T47D (cell line): ENCODE measurements around the gene PRKG1.

Experiments
- DNase-seq, 2 experiments: peaks; one replicate each; pipeline versions ENCODE4 v3.0.0 to v3.0.0-alpha.2; 2011 to 2012; ENCODE audit warnings: low read depth in 1 of 2, low spot score in 1 of 2
- JUND ChIP-seq: IDR thresholded peaks from 2 replicates; pipeline ENCODE4 v1.6.1; 2012; ENCODE audit warnings: low read depth
- in situ Hi-C: cut with HindIII; loops from 2 replicates; pipeline ENCODE4 v1.10.0; 2016; ENCODE audit warnings: low sequenced_read_pairs, low pct_unique_long_range_greater_than_20kb

The PRKG1 gene

DNA sequence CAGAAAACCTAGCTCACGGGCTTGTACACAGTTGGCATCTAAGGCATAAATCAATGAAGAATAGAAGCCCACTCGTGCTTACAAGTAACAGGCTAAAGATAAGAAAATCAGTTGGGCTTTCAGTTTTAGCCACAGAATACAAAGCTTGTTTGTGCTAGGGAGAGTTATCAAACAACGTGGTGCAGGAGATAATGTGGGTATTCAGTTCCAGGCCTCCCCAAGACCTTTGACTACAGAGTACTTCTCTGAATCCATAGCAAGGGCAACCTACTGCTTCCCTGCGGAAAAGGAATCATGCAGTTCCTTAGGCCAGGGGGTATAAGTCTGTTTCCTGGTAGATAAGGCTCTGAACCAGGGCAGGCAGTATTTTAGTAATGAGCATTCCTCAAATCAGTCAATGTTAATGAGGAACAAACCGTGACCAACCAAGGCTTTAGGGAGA lies 844.6 kb downstream of the PRKG1 start:
- TF ChIP-seq JUND, result no peak
- no peak for DNase-seq
- in situ Hi-C loops, result no loop called here

DNA sequence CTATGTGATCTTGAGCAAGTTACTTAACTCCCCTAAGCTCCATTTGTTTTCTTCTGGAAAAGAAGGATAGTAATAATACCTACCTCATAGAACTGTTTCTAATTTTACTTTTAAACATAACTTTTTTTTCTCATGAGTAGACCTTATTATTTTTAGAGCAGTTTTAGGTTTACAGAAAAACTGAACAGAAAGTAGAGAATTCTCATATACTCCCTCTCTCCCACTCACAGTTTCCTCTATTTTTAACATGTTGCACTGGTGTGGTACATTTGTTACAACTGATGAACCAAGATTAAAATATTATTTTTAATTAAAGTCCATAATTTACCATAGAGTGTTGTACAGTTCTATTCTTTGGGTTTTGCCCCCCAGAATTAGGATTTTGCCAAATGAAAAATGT lies 846.4 kb downstream of the PRKG1 start:
- TF ChIP-seq JUND, result no peak
- in situ Hi-C loops, result no loop called here
- DNase-seq, result no peak

DNA sequence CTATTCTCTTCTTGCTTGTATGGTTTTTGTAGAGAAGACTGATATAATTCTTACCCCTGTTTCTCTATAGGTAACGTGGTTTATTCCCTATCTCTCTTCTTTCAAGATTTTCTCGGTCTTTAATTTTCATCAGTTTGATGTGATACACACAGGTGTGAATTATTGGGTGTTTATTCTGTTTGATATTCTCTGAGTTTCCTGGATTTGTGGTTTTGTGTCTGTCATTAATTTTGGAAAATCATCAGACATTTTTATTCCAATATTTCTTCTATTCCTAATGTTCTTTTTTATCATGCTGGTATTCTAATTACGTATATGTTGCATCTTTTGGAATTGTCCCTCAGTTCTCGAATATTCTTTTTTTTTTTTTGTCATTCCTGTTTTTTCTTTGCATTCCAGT lies 850.1 kb downstream of the PRKG1 start:
- in situ Hi-C loops, result no loop called here
- DNase-seq, result no peak
- TF ChIP-seq JUND, result no peak

DNA sequence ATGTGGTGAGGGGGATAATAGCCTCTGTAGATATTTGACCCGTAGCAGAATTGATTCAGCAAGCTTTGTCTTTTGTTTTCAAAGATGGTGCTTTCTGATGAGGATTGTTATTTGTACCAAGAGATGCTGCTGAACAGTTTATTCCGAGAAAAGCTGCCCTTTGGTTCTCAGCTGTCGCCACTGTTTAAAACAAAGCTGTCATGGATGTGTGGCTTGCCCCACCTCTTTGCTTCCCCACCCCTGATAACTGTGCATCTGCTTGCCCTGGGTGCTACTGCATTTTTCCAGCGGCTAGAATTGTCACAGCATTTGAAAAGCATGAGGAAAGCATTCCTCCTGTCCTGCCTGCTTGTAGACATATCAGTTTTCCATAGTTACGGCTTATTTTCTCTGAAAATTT lies 852.0 kb downstream of the PRKG1 start:
- no peak for DNase-seq
- in situ Hi-C loops, result no loop called here
- TF ChIP-seq JUND, result no peak

DNA sequence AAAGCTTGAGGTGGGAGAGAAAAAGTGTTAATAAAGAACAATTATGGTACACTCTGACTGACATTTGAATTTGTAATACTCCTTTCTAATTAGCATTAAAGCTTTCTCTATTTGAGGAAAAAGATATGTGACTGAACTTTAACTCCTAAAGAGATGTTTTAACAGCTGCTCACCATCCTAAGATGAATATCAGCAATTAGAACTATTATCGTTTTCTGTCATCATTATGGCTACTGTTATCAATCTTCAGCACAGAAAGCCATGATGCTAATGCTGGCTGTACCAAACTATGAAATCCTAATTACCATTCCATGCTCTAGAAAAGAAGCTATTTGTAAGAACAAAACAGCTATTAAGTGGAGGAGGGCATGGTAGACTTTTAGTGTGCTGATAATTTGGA lies 853.9 kb downstream of the PRKG1 start:
- in situ Hi-C loops, result no loop called here
- TF ChIP-seq JUND, result no peak
- DNase-seq, result no peak

DNA sequence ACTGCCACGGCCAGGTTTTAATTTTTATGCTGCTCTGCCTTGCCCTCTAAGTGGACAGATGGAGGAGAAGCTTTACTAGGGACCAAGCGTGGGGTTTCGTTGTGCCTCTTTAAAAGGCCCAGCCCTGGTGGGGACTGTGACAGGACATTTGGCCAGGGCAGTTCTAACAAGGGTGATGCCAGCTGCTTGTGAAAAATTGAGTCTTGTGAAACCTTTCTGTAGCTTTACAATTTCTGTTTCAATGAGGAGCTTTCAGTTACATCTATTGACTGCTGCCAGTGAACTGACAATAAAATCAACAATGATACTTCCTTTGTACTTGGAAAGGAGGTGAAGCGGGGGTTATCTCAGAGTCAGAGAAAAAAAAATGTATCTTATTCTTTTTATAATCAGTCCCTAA lies 858.2 kb downstream of the PRKG1 start:
- in situ Hi-C loops, result no loop called here
- TF ChIP-seq JUND, result no peak
- no peak for DNase-seq

DNA sequence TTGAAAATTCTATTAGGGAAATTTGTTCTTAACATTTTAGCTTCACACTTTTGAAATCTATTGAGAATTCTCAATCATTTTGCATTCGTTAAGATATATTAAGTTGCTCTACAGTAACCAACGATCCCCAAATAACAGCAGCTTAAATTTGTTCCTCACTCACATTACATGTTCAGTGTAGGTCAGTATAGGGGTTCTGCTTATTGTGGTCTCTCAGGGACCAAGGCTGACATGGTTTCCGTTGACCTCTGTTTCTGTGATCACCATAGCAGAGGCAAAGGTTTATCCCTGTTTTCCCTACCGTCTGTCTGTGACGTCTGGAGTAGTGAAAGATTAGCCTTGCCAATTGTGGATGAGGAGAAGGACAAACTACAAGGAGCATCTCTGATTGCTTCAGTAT lies 860.1 kb downstream of the PRKG1 start:
- in situ Hi-C loops, result no loop called here
- no peak for DNase-seq
- TF ChIP-seq JUND, result no peak

DNA sequence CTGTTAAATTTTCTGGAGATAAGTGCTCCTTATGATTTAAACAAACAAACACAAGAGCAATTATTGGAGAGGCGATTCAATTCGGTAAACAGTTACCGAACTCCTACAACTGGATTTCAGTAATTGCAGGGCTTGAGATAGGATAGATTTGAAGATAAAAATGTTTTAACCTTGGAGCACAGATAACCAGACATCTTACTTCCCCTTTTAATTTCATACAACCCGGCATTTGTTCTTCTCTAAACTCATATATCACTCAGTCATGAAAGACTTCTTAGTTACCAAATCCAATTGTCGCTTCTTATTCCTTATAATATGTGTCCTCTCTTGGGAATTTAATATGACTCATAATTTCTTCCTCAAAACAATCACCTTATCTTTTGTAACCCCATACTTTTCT lies 861.1 kb downstream of the PRKG1 start:
- in situ Hi-C loops, result no loop called here
- TF ChIP-seq JUND, result no peak
- no peak for DNase-seq

DNA sequence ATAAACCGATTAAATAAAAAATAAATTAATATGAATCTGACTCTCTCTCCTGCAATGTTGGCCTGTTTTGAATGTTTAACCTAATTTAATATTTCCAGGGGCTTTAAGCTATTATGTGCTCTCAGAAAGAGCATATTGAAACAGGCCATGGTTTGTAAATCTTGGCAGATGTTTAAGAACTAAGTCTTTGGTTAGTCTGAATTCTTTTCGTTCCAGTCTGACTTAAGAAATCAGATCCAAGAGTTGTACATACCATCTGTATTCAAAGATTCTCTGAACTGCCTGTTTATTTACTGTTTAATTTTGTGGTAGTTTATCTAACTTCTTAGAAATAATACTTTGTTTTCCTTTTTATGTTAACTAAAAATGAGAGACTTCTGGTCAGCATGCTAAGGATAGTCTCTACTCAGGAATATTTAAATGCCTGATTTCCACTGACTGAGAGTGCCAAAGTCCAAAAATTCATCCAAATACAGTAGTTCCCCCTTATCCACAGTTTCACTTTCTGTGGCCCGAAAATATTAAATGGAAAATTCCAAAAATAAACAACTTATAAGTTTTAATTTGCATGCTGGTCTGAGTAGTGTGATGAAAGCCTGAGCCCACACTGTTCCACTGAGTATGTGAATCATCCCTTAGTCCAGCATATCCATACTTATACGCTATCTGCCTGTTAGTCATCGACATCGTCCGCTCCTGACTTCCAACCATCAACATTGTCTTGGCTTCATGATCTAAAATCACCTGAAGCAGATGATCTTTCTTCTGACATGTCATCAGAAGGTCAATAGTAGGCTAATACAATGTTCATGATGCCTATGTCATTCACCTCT lies 863.2 kb downstream of the PRKG1 start:
- no peak for TF ChIP-seq JUND
- no peak for DNase-seq
- in situ Hi-C loops, result no loop called here

DNA sequence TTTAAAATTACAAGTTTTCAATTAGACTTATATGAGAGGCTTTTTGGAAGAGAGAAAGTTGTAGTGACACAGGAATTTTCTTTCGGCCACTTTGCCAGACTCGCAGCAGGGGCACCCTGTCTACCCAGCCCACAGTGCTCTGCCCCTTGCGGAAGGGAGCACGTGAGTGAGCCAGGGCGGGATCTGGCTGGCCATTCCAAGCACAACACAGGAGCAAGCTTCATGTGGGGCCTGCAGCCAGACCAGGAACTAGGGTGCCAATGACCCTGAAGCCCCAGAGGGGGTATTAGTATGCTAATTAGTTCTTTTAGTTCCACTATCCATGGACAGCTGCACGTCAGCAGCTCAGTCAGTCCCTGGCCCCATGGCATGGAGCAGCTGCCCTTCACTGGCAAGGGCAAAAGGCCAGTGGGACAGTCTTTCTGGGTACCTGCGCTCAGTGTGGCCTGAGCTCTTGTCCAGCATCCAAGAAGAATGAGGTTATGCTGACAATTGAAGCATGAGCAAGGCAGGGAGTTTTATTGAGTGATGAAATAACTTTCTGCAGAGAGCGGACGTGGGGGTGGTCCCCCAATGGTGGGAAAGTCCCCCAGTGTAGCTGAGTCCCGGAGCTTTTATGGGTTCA lies 876.2 kb downstream of the PRKG1 start:
- in situ Hi-C loops, result no loop called here
- TF ChIP-seq JUND, result no peak
- DNase-seq, result no peak

DNA sequence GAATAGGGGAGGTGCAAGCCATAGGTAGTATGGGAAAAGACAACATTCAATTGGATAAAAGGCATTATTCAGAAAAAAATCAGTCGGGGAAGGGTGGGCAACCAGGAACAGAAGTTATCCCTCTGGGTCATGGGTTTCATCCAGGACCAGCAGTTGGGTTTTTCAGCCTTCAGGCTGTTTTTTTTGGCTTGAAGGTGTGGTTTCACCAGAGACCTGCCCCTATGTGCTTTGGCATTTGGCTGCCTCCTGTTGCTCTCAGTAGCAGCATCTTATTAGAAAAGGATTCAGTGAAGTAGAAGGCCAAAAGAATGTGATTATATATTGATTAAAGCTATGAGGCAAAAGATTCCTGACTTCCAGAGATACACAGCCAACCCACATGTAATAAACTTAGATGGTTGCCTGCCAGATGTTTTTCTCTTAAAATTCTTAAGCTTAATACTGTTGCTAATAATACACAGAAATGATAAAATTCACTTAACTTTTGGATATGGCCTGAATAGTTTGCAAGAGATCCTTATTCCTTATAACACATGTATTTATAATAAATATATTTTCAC lies 876.8 kb downstream of the PRKG1 start:
- no peak for DNase-seq
- TF ChIP-seq JUND, result no peak
- in situ Hi-C loops, result no loop called here

DNA sequence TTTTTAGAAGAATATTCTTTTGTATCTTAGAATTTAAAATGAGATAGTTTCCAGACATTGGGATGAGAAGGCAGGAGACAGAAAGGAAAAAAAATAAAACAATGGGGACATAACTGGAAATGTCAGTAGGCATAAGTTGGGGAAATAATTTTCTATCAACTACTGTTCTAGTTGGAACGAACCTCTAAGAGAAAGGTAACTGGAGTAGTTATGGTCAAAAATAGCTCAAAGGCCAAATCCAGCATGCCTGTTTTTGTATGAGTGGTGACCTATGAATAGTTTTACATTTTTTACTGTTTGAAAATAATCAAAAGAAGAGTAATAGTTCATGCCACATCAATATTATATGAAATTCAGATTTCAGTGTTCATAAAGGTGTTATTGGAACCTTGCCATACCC lies 877.3 kb downstream of the PRKG1 start:
- in situ Hi-C loops, result no loop called here
- no peak for DNase-seq
- no peak for TF ChIP-seq JUND

DNA sequence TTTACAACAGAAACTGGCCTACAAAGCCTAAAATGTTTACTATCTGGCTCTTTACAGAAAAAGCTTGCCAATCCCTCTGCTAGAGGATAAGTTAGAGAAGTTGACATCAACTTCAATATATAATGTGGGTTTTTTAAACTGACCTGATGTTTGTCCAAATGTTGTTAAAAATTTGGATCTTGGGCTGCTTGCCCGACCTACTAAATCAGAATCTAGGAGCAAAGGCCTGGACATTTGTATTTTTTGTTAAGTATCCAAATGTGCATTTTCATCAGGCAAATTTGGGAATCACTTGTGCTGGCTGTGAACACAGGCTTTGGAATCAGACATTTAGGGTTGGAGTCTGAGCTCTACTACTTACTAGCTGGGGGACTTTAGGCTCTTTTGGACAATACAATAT lies 877.8 kb downstream of the PRKG1 start:
- no peak for DNase-seq
- TF ChIP-seq JUND, result no peak
- in situ Hi-C loops, result no loop called here

DNA sequence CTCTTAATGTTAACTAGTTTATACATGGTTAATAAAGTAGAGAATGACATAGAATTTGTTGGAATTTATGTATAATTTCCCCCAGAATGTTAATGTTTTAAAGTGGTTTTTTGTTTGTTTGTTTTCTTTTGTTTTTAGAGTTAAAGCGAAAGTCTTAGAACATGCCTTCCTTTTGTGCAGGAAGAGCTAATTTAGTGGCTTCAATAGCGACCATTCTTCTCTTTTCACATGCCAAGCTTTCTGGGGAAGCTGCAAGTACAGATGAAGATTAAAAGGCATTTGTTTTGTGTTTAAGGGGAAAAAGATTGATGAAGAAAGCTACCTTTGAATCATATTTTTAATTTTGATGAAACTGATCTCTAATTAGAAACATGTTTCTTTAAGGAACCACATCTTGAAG lies 881.4 kb downstream of the PRKG1 start:
- in situ Hi-C loops, result no loop called here

More for the DNA sequence above, 881.4 kb downstream of the PRKG1 start:
- TF ChIP-seq JUND, result no peak
- DNase-seq, result no peak
